ENCODE data around the gene CALML5. TPM values are rescaled to one million over a fixed set of nuclear protein-coding genes. Genes with fewer than 3 reads are reported as not detected.

The CALML5 gene
- total RNA-seq, 1 donor from 2014 or later = not detected

GRCh38 chr10:5518143-5518542 lies 18.8 kb upstream of the CALML5 start:
- TF ChIP-seq CTCF (IDR thresholded peaks at IDR 0.05; ENCODE audit: partially characterized antibody, unreplicated experiment) = no peak
- H3K9me3 Mint-ChIP-seq (ENCODE audit: unreplicated experiment) = peaks cover 2% of the 10 kb centered on the region
- peaks cover 4% of the 10 kb centered on the region for H3K36me3 Mint-ChIP-seq (ENCODE audit: unreplicated experiment)
- H3K27me3 Mint-ChIP-seq (ENCODE audit: unreplicated experiment) = peaks cover 2% of the 10 kb centered on the region
- no peak overlapping the region for H3K4me3 Mint-ChIP-seq (ENCODE audit: unreplicated experiment)
- no peak for DNase-seq
- no peaks in the 10 kb centered on the region for H3K4me1 Mint-ChIP-seq (ENCODE audit: low read depth, unreplicated experiment)
- no peak overlapping the region for H3K27ac Mint-ChIP-seq (ENCODE audit: unreplicated experiment)

GRCh38 chr10:5517546-5517945 lies 18.2 kb upstream of the CALML5 start:
- no peak overlapping the region for H3K4me3 Mint-ChIP-seq (ENCODE audit: unreplicated experiment)
- DNase-seq = no peak
- peaks cover 4% of the 10 kb centered on the region for H3K36me3 Mint-ChIP-seq (ENCODE audit: unreplicated experiment)
- no peaks in the 10 kb centered on the region for H3K4me1 Mint-ChIP-seq (ENCODE audit: low read depth, unreplicated experiment)
- no peak for TF ChIP-seq CTCF (IDR thresholded peaks at IDR 0.05; ENCODE audit: partially characterized antibody, unreplicated experiment)
- H3K27me3 Mint-ChIP-seq (ENCODE audit: unreplicated experiment) = peaks cover 2% of the 10 kb centered on the region
- peaks cover 2% of the 10 kb centered on the region for H3K9me3 Mint-ChIP-seq (ENCODE audit: unreplicated experiment)
- no peak overlapping the region for H3K27ac Mint-ChIP-seq (ENCODE audit: unreplicated experiment)

DNA sequence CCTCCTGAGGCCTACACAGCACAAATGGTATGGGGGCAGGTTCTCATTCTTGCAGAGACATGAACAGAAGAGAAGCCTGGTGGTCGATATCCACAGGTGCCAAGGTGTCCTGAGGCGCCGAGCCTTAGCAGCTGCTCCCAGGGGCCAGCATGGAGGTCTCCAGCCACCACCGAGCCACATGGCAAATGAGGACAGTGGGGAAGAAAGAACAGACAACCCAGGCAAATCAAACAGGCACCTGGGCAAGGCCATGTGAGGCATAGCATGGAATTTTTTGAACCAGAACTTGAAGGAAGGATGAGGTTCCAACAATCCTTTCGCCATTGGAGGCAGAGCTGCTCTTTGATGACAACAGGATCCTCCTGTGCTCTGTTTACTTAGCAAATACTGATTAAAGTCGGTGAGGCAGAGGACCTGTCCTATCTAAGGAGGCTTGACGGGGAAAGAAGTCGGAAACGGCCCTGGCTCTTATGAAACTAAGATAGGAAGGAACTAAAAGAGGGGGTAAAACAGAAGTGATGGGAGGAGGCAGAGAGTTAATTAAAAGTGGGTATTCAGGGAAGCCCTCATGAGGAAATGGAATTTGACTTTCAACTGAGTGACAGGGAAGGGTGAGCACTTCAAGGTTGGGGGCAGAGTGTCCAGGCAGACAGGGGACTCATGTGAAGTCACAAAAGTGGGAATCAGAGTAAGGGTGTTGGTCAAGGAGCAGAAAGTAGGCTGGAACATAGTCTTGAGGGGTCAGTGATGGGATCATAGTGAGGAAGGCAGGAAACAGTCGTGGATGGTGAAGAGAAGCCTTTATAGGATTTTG lies 16.8 kb upstream of the CALML5 start:
- Mint-ChIP-seq H3K27me3 (ENCODE audit: unreplicated experiment) (peaks cover 2% of the 10 kb centered on the region), H3K27ac (ENCODE audit: unreplicated experiment) (no peak overlapping the region), H3K4me3 (ENCODE audit: unreplicated experiment) (no peak overlapping the region), H3K4me1 (ENCODE audit: low read depth, unreplicated experiment) (no peaks in the 10 kb centered on the region), H3K9me3 (ENCODE audit: unreplicated experiment) (peaks cover 2% of the 10 kb centered on the region), H3K36me3 (ENCODE audit: unreplicated experiment) (peaks cover 4% of the 10 kb centered on the region)
- no peak for DNase-seq
- TF ChIP-seq CTCF (IDR thresholded peaks at IDR 0.05; ENCODE audit: partially characterized antibody, unreplicated experiment) = no peak

GRCh38 chr10:5514226-5514850 lies 15.0 kb upstream of the CALML5 start:
- Mint-ChIP-seq H3K27ac (ENCODE audit: unreplicated experiment) (no peak overlapping the region), H3K4me3 (ENCODE audit: unreplicated experiment) (no peak overlapping the region), H3K36me3 (ENCODE audit: unreplicated experiment) (peaks cover 4% of the 10 kb centered on the region), H3K27me3 (ENCODE audit: unreplicated experiment) (peaks cover 2% of the 10 kb centered on the region), H3K4me1 (ENCODE audit: low read depth, unreplicated experiment) (no peaks in the 10 kb centered on the region), H3K9me3 (ENCODE audit: unreplicated experiment) (peaks cover 2% of the 10 kb centered on the region)
- TF ChIP-seq CTCF (IDR thresholded peaks at IDR 0.05; ENCODE audit: partially characterized antibody, unreplicated experiment) = no peak
- peak; percentile 13 for DNase-seq

All from glutamatergic neuron (in vitro differentiated cells).